AG10803 (cell line): ENCODE measurements around the gene MGMT.

Experiments used
- DNase-seq: peaks from one replicate; pipeline ENCODE4 v3.0.0; 2010; ENCODE audit warnings: low read depth
- H3K4me3 ChIP-seq: 2 replicates; pipeline ENCODE4 v1.5.1; 2011; ENCODE audit warnings: mild to moderate bottlenecking, low read length, control low read depth
- TF ChIP-seq, protein P1 (sequence below): conservative IDR thresholded peaks from 2 replicates; pipeline ENCODE4 v1.5.1; 2011; ENCODE audit warnings: mild to moderate bottlenecking, low read length, control low read depth, inconsistent platforms

The MGMT gene

GRCh38 chr10:129513312-129513711 is 46.3 kb downstream of the MGMT start:
- no peak overlapping the region for H3K4me3 ChIP-seq
- TF ChIP-seq, protein P1, sequence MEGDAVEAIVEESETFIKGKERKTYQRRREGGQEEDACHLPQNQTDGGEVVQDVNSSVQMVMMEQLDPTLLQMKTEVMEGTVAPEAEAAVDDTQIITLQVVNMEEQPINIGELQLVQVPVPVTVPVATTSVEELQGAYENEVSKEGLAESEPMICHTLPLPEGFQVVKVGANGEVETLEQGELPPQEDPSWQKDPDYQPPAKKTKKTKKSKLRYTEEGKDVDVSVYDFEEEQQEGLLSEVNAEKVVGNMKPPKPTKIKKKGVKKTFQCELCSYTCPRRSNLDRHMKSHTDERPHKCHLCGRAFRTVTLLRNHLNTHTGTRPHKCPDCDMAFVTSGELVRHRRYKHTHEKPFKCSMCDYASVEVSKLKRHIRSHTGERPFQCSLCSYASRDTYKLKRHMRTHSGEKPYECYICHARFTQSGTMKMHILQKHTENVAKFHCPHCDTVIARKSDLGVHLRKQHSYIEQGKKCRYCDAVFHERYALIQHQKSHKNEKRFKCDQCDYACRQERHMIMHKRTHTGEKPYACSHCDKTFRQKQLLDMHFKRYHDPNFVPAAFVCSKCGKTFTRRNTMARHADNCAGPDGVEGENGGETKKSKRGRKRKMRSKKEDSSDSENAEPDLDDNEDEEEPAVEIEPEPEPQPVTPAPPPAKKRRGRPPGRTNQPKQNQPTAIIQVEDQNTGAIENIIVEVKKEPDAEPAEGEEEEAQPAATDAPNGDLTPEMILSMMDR, result no peak
- DNase-seq, result no peak

DNA sequence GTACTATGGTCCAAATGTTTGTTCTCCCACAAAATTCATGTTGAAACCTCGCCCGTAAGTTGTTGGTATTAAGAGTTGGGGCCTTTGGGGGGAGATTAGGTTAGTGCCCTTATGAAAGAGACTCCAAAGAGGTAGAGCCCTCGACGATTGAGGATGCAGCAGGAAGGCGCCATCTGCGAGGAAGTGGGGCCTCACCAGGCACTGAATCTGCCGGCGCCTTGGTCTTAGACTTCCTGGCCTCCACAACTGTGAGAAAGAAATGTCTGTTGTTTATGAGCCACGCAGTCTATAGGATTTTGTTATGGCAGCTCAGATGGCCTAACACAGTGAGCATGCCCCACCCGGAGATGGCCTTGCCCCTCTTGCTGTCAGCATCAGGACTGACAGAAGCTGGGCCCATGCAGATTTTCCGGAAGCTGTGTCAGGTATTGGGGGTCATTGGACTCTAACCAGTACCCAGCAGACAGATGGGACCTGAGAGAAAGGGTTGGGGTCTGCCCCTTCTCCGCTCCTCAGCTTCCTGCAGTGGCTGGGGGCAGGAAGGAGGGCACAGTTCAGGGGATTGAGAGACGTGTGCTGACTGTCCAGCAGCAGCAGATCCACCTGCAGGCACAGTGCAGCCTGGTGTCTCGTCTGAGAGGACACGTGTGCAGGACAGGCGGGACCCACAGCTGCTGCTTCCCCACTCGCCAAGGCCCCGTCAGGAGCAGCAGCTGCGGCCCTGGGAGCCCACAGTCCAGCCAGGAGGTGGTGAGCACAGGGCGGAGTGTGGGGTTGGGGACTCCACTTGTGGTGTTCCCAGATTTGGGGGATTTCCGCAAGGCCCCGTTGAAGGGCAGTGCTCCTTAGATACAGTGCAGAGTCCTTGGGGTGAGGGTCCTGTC is 47.8 kb downstream of the MGMT start:
- TF ChIP-seq, protein P1, result no peak
- no peak for DNase-seq
- no peak overlapping the region for H3K4me3 ChIP-seq

GRCh38 chr10:129516846-129517679 is 50.0 kb downstream of the MGMT start:
- TF ChIP-seq, protein P1, result no peak
- no peak overlapping the region for H3K4me3 ChIP-seq
- no peak for DNase-seq

DNA sequence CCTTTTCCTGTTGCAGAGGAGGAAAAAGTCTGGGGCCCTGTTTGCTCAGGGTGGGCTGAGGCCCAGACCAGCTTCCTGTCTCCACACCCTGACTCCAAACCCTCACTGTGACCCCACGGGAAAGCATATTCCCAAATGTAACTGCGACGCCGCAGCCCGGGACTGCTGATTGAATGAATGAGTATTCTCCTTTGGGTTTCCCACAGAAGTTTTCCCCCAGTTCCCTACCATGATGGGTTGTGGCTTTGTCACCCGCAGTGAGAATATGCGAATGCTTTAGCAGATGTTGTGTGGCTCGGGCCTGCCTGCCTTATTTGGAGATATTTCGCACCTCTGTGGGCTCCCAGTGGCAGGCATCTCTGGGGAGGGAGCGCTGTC is 50.6 kb downstream of the MGMT start:
- TF ChIP-seq, protein P1, result no peak
- no peak overlapping the region for H3K4me3 ChIP-seq
- no peak for DNase-seq

DNA sequence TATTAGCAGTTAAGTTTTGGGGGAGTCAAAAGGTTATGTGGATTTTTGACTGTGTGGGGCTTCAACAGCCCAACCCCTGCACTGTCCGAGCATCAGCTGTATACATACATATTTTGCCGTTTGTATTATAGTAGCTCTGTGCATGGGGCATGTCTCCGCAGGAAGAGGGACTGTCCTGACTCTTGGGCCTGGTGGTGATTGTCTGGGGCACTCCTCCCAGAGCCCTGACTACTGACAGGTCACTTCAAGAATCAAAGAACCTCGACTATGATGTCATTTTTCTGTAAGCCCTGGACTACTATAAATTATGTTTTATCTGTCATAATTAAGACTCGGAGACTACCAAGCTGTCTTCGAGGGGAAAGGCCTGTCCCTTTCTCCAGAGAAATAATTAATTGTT is 51.8 kb downstream of the MGMT start:
- no peak overlapping the region for H3K4me3 ChIP-seq
- TF ChIP-seq, protein P1, result no peak

DNA sequence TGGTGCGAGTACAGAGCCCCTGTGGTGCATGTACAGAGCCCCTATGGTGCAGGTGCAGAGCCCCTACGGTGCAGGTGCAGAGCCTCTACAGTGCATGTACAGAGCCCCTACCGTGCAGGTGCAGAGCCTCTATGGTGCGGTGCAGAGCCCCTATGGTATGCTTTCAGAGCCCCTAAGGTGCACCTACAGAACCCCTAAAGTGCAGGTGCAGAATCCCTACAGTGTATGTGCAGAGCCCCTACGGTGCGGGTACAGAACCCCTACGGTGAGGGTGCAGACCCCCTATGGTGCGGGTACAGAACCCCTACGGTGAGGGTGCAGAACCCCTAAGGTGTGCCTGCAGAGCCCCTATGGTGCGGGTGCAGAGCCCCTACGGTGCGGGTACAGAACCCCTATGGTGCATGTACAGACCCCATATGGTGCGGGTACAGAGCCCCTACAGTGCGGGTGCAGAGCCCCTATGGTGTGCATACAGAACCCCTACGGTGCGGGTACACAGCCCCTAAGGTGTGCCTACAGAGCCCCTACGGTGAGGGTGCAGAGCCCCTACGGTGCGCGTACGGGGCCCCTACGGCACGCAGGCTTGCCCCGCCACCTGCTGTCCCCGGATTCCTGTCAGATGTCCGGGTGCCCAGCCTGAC is 53.5 kb downstream of the MGMT start:
- TF ChIP-seq, protein P1, result no peak
- H3K4me3 ChIP-seq, result no peak overlapping the region
- no peak for DNase-seq

More for the DNA sequence above, 51.8 kb downstream of the MGMT start:
- no peak for DNase-seq
